ENCODE results near the gene CNPY1.

GRCh38 chr7:155551785-155552611 lies 5.6 kb upstream of the CNPY1 start:
- TF ChIP-seq POLR2AphosphoS5 (IDR thresholded peaks at IDR 0.05) (no peak), CTCF (IDR thresholded peaks at IDR 0.05) (no peak), POLR2A (IDR thresholded peaks at IDR 0.05) (no peak)

All from stomach (tissue), 4 donors.